ENCODE results near the gene STK4.

STK4 gene

GRCh38 chr20:45087097-45087790 is 120.9 kb downstream of the STK4 start:
- H3K36me3 ChIP-seq (ENCODE audit: insufficient read depth, insufficient read length, low read length), result no peaks in the 10 kb centered on the region
- no peak overlapping the region for H3K4me3 ChIP-seq (ENCODE audit: insufficient read length, low read depth)
- no peaks in the 10 kb centered on the region for H3K4me1 ChIP-seq (ENCODE audit: insufficient read depth, insufficient read length)
- H3K27me3 ChIP-seq (ENCODE audit: insufficient read depth, insufficient read length), result no peaks in the 10 kb centered on the region
- no peak for DNase-seq (ENCODE audit: low read depth, low spot score)
- no peak overlapping the region for H3K9ac ChIP-seq (ENCODE audit: insufficient read length, low read depth)
- no peak for TF ChIP-seq ZNF274 (IDR thresholded peaks at IDR 0.05; ENCODE audit: low read depth, low read length)
- TF ChIP-seq YY1 (IDR thresholded peaks at IDR 0.05; ENCODE audit: insufficient read depth, insufficient read length), result no peak
- TF ChIP-seq SUZ12 (IDR thresholded peaks at IDR 0.05; ENCODE audit: extremely low read depth, insufficient read depth, insufficient read length), result no peak
- peaks cover 4% of the 10 kb centered on the region; the same call in 1 of the 2 replicates for H3K9me3 ChIP-seq (ENCODE audit: insufficient read depth, low read length)

- Histone ChIP-seq H3K4me3 (ENCODE audit: insufficient read length, low read depth) (no peak overlapping the region), H3K9ac (ENCODE audit: insufficient read length, low read depth) (no peak overlapping the region), H3K9me3 (ENCODE audit: insufficient read depth, low read length) (no peaks in the 10 kb centered on the region), H3K4me1 (ENCODE audit: insufficient read depth, insufficient read length) (no peaks in the 10 kb centered on the region), H3K27me3 (ENCODE audit: insufficient read depth, insufficient read length) (no peaks in the 10 kb centered on the region), H3K36me3 (ENCODE audit: insufficient read depth, insufficient read length, low read length) (no peaks in the 10 kb centered on the region)
- no peak for DNase-seq (ENCODE audit: low read depth, low spot score)
- TF ChIP-seq SUZ12 (IDR thresholded peaks at IDR 0.05; ENCODE audit: extremely low read depth, insufficient read depth, insufficient read length) (no peak), ZNF274 (IDR thresholded peaks at IDR 0.05; ENCODE audit: low read depth, low read length) (no peak), YY1 (IDR thresholded peaks at IDR 0.05; ENCODE audit: insufficient read depth, insufficient read length) (no peak)
Measured at GRCh38 chr20:45087814-45088213, 121.5 kb downstream of the STK4 start.

GRCh38 chr20:45088247-45088646 is 121.9 kb downstream of the STK4 start:
- Histone ChIP-seq H3K9ac (ENCODE audit: insufficient read length, low read depth) (no peak overlapping the region), H3K27me3 (ENCODE audit: insufficient read depth, insufficient read length) (no peaks in the 10 kb centered on the region), H3K4me1 (ENCODE audit: insufficient read depth, insufficient read length) (no peaks in the 10 kb centered on the region), H3K9me3 (ENCODE audit: insufficient read depth, low read length) (no peaks in the 10 kb centered on the region), H3K4me3 (ENCODE audit: insufficient read length, low read depth) (no peak overlapping the region), H3K36me3 (ENCODE audit: insufficient read depth, insufficient read length, low read length) (no peaks in the 10 kb centered on the region)
- no peak for TF ChIP-seq SUZ12 (IDR thresholded peaks at IDR 0.05; ENCODE audit: extremely low read depth, insufficient read depth, insufficient read length)
- TF ChIP-seq ZNF274 (IDR thresholded peaks at IDR 0.05; ENCODE audit: low read depth, low read length), result no peak
- TF ChIP-seq YY1 (IDR thresholded peaks at IDR 0.05; ENCODE audit: insufficient read depth, insufficient read length), result no peak
- no peak for DNase-seq (ENCODE audit: low read depth, low spot score)

GRCh38 chr20:45090481-45090880 is 124.2 kb downstream of the STK4 start:
- no peaks in the 10 kb centered on the region for H3K4me1 ChIP-seq (ENCODE audit: insufficient read depth, insufficient read length)
- H3K36me3 ChIP-seq (ENCODE audit: insufficient read depth, insufficient read length, low read length), result peaks cover 4% of the 10 kb centered on the region
- H3K9ac ChIP-seq (ENCODE audit: insufficient read length, low read depth), result no peak overlapping the region
- H3K4me3 ChIP-seq (ENCODE audit: insufficient read length, low read depth), result no peak overlapping the region
- DNase-seq (ENCODE audit: low read depth, low spot score), result no peak
- TF ChIP-seq SUZ12 (IDR thresholded peaks at IDR 0.05; ENCODE audit: extremely low read depth, insufficient read depth, insufficient read length) (no peak), YY1 (IDR thresholded peaks at IDR 0.05; ENCODE audit: insufficient read depth, insufficient read length) (no peak), ZNF274 (IDR thresholded peaks at IDR 0.05; ENCODE audit: low read depth, low read length) (no peak)
- no peaks in the 10 kb centered on the region for H3K27me3 ChIP-seq (ENCODE audit: insufficient read depth, insufficient read length)
- H3K9me3 ChIP-seq (ENCODE audit: insufficient read depth, low read length), result no peaks in the 10 kb centered on the region

- Histone ChIP-seq H3K9me3 (ENCODE audit: insufficient read depth, low read length) (no peaks in the 10 kb centered on the region), H3K27me3 (ENCODE audit: insufficient read depth, insufficient read length) (peaks cover 4% of the 10 kb centered on the region), H3K9ac (ENCODE audit: insufficient read length, low read depth) (no peak overlapping the region), H3K4me3 (ENCODE audit: insufficient read length, low read depth) (no peak overlapping the region), H3K36me3 (ENCODE audit: insufficient read depth, insufficient read length, low read length) (peaks cover 4% of the 10 kb centered on the region), H3K4me1 (ENCODE audit: insufficient read depth, insufficient read length) (no peaks in the 10 kb centered on the region)
- no peak for TF ChIP-seq SUZ12 (IDR thresholded peaks at IDR 0.05; ENCODE audit: extremely low read depth, insufficient read depth, insufficient read length)
- no peak for TF ChIP-seq ZNF274 (IDR thresholded peaks at IDR 0.05; ENCODE audit: low read depth, low read length)
- no peak for TF ChIP-seq YY1 (IDR thresholded peaks at IDR 0.05; ENCODE audit: insufficient read depth, insufficient read length)
- no peak for DNase-seq (ENCODE audit: low read depth, low spot score)
Measured at GRCh38 chr20:45091366-45091765, 125.1 kb downstream of the STK4 start.

- Histone ChIP-seq H3K4me1 (ENCODE audit: insufficient read depth, insufficient read length) (no peaks in the 10 kb centered on the region), H3K27me3 (ENCODE audit: insufficient read depth, insufficient read length) (peaks cover 16% of the 10 kb centered on the region), H3K4me3 (ENCODE audit: insufficient read length, low read depth) (no peak overlapping the region), H3K9me3 (ENCODE audit: insufficient read depth, low read length) (no peaks in the 10 kb centered on the region; the same call in 1 of the 2 replicates), H3K36me3 (ENCODE audit: insufficient read depth, insufficient read length, low read length) (peaks cover 4% of the 10 kb centered on the region), H3K9ac (ENCODE audit: insufficient read length, low read depth) (no peak overlapping the region)
- no peak for DNase-seq (ENCODE audit: low read depth, low spot score)
- TF ChIP-seq SUZ12 (IDR thresholded peaks at IDR 0.05; ENCODE audit: extremely low read depth, insufficient read depth, insufficient read length) (no peak), ZNF274 (IDR thresholded peaks at IDR 0.05; ENCODE audit: low read depth, low read length) (no peak), YY1 (IDR thresholded peaks at IDR 0.05; ENCODE audit: insufficient read depth, insufficient read length) (no peak)
Measured at GRCh38 chr20:45092898-45093297, 126.6 kb downstream of the STK4 start.

- no peak overlapping the region for H3K4me3 ChIP-seq (ENCODE audit: insufficient read length, low read depth)
Measured at GRCh38 chr20:45094201-45094600, 127.9 kb downstream of the STK4 start.

More at GRCh38 chr20:45094201-45094600, 127.9 kb downstream of the STK4 start:
- peaks cover 25% of the 10 kb centered on the region for H3K27me3 ChIP-seq (ENCODE audit: insufficient read depth, insufficient read length)
- no peak overlapping the region for H3K9ac ChIP-seq (ENCODE audit: insufficient read length, low read depth)
- H3K9me3 ChIP-seq (ENCODE audit: insufficient read depth, low read length), result no peaks in the 10 kb centered on the region; the same call in 1 of the 2 replicates
- DNase-seq (ENCODE audit: low read depth, low spot score), result no peak
- TF ChIP-seq ZNF274 (IDR thresholded peaks at IDR 0.05; ENCODE audit: low read depth, low read length) (no peak), YY1 (IDR thresholded peaks at IDR 0.05; ENCODE audit: insufficient read depth, insufficient read length) (no peak)
- peaks cover 4% of the 10 kb centered on the region for H3K36me3 ChIP-seq (ENCODE audit: insufficient read depth, insufficient read length, low read length)
- no peaks in the 10 kb centered on the region for H3K4me1 ChIP-seq (ENCODE audit: insufficient read depth, insufficient read length)

All from NT2/D1 (cell line).